SK-MEL-5 (cell line): ENCODE measurements around the gene APOBEC3A. TPM values are rescaled to one million over a fixed set of nuclear protein-coding genes. Genes with fewer than 3 reads are reported as not detected.
"Not testable (repeated sequence)": the region's sequence is repeated elsewhere in the genome, so short reads cannot be mapped to it uniquely, and the experiment has no call there.

ENCODE experiments used
- DNase-seq: peaks from one replicate; pipeline ENCODE4 v3.0.0-alpha.2; 2016; ENCODE audit warnings: low read depth, low spot score
- in situ Hi-C: cut with HindIII; loops from 2 replicates; pipeline ENCODE4 v1.10.0; 2016; ENCODE audit warnings: low sequenced_read_pairs, high pct_unique_total_duplicates, low pct_unique_long_range_greater_than_20kb
- total RNA-seq: library from RNA; depleted of rRNA; stranded (reverse); fragments of >200 nt; shearing (Covaris generic); gene quantifications from 2 replicates; pipeline ENCODE4 v1.2.3, GENCODE V29; 2014

The APOBEC3A gene
- total RNA-seq, 1 experiment from 2014 or later: not detected

DNA sequence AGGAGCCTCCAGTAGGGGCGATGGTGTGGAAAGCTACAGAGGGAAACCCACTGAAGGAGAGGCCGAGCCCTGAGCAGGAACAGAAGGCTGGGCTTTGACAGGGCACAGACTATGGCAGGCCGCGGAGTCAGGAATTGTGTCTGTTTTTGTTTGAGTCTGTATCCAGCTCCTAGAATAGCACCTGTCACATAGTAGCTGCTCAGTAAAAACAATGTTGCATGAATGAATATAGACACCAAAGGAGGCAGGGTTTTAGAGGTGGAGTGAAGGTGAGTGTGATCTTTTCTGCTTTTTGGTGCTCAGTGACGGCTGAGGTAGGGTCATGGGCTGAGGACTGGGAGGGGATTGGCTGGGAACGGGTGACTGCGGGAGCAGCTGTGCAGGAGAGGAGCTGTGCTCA lies 18.5 kb upstream of the APOBEC3A start:
- no peak for DNase-seq

DNA sequence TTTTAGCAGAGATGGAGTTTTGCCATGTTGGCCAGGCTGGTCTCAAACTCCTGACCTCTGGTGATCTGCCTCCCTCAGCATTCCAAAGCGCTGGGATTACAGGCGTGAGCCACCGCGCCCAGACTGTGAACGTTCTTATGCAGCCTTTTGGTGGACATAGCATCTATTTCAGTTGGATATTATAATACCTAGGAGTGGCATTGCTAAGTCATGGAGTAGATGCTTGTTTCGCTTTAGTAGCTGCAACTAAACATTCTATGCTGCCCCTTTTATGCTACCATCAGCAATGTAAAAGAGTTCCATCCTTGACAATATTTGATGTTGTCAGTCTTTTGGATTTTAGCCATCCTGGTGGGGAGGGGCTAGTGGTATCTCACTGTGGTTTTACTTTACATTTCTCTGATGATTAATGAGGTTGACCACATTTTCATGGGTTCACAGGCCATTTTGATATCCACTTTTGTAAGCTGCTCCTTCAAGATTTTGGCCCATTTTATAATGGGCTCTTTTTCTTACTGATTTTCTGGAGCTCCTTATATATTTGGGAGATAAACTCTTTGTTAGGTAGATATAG lies 16.5 kb upstream of the APOBEC3A start:
- in situ Hi-C loops: no loop called here
- DNase-seq: no peak

More for the DNA sequence above, 18.5 kb upstream of the APOBEC3A start:
- in situ Hi-C loops: no loop called here

DNA sequence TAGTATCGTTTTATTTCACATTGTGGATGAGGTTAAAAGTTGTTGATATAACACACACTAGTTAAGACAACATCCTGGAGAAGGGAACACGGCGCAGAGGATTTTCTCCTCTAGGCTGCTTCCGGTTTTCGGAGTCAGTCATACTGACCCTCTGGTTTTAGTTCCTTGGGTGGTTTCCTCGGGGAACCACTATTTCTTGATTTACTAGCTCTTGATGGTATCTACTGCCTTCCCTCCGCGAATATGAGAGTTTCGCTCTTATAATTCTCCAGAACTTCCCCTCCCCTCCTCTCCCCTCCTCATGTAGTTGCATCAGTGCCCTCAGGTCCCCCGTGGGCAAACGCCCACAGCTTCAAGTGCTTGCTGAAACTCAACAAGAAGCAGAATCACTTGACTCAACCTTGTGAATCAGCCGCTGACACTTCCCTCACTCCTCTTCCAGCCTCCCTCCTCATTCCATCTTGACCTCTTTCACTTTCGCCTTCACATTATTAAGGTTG lies 15.9 kb upstream of the APOBEC3A start:
- in situ Hi-C loops: no loop called here
- DNase-seq: no peak

DNA sequence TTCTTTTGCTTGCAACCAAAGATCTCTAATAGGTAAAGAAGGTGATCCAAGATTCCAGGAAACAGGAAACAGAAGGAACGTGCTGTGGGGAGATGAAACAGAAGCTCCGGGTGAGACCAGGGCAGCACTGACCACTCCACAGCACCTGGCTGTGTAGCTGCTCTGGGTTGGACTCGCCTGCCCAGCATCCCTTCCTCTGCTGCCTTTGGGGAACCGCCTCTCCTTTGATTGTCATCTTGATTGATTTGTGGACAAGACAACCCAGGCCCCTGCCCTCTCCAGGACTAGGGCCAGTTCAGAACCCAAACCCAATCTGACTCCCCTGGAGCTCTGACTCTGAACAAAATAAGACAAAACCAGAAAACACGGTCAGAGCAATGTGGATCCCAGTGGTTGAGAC lies 14.7 kb upstream of the APOBEC3A start:
- no peak for DNase-seq
- in situ Hi-C loops: no loop called here

DNA sequence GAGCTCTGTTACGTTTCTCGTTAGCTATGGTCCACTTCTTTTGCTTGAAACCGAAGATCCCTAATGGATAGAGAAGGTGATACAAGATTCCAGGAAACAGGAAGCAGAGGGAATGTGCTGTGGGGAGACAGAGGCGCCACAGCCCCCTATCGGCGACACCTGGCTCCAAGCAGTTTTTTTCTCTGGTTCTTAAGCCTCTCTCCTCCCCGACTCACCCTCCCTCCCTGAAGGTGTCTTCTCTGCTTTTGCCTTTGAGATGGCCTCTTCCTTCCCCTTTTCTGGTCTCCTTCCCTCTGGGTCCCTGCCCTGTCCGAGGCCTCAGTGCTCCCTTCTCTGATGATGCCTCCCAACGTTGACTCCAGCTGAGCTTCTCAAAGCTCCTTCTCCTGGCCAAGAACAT lies 14.2 kb upstream of the APOBEC3A start:
- in situ Hi-C loops: no loop called here

DNA sequence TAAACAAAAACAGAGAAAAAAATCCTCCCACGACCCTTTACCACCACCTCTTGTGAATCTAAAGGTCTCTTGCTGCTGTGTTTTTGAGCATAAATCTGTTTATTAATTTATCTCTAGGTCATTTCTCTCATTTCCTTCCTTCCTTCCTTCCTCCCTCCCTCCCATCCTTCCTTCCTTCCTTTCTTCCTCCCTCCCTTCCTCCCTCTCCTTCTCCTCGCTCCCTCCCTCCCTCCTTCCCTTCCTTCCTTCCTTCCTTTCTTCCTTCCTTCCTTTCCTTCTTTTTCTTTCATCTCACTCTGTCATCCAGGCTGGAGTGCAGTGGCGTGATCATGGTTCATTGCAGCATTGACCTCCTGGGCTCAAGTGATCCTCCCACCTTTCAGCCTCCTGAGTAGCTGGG lies 13.5 kb upstream of the APOBEC3A start:
- in situ Hi-C loops: no loop called here

More for the DNA sequence above, 14.2 kb upstream of the APOBEC3A start:
- peak; percentile 14 for DNase-seq

DNA sequence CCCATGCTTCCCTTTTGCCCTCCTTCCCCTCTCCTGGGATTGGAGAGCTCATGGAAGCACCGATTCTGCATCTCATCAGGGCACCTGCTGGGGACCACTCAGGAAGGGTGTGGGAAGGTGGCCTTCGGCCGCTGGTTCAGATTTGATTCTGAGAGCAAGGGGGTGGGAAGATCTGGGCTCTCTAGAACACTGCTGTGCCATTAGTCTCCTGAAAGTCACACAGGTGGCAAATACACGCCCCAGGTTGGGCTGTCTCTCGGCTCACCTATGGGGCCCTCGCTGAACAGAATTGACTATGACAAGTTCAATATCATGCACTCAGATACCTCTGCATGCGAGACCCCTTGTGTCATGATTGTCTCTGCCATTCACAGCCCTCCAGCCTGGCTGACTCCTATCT lies 12.8 kb upstream of the APOBEC3A start:
- in situ Hi-C loops: no loop called here
- DNase-seq: no peak

More for the DNA sequence above, 13.5 kb upstream of the APOBEC3A start:
- DNase-seq: no peak

DNA sequence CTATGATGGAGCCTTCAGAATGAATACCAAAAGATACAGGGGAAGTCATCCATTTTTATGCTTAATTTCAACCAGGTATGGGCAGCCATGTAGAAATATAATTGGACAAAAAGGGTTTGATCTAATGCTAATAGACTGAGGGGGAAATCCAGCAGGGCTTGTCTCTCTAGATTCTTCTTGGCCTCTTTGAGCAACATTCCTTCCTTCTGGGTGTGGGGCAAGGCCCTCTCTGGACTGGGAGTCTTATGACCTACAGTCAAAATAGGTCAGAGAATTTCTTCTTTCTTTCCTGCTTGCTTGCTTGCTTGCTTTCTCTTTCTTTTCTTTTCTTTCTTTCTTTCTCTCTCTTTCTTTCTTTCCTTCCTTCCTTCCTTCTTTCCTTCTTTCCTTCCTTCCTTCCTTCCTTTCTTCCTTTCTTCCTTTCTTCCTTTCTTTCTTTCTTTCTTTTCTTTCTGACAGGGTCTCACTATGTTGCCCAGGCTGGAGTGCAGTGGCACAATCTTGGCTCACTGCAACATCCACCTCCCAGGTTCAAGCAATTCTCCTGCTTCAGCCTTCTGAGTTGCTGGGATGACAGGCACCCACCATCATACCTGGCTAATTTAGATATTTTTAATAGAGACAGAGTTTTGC lies 11.6 kb upstream of the APOBEC3A start:
- in situ Hi-C loops, DNase-seq: not testable (repeated sequence)

DNA sequence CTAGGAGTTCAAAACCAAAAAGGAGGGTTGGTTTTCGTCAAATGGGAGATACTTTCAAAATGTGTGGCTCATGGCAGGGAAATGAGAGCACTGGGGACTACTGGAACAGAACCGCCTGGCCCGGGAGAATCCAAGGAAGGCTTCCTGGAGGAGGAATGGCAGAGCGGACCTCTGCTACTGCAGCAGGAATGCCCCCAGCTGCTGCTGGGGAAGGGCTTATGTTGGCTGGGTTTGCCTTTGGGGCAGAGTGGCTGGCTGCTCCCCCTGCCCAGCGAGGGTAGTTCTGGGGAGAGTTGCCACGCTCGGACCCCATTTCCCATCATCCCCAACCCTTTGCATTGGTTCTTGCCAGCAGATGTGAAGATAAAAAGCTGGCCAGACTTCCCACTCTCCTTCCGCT lies 10.6 kb upstream of the APOBEC3A start:
- in situ Hi-C loops: no loop called here
- DNase-seq: no peak

DNA sequence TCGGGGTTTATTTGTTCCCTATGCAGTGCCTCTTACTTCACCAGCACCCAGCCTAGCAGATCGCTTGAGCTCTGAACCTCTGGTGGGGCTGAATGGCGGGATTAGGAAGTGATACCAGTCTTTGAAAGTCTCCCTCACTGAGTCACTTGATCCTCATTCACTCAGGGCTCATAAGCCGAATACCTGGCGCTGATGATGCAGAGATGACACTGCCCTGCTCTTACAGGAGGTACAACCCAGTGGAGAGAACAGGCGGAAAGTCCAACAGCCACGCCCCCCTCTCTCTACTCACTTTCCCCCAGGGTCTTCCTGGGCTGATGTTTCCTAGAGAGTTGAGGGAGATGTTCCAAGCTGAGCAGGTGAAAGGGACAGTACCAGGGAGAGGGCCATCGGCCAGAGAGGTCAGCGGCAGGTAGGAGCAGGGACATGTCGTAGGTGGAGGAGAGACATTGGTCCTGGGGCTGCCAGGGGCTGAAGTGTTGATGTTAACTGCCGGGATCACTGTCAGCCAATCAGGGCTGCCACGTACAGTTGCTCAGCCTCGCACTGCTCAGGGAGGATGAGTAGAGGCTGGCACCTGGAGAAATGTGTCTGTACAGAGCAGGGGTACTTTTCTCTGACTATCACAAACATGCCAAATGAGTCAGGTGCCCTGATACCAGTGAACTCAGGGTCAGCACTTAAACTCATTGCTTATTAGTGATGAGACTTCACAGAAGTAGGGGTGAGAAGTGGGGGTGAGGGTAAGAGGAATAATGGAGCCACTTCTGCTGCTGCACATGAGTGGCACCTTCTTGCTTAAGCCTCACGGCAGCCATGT lies 9.9 kb upstream of the APOBEC3A start:
- in situ Hi-C loops: no loop called here
- DNase-seq: no peak

DNA sequence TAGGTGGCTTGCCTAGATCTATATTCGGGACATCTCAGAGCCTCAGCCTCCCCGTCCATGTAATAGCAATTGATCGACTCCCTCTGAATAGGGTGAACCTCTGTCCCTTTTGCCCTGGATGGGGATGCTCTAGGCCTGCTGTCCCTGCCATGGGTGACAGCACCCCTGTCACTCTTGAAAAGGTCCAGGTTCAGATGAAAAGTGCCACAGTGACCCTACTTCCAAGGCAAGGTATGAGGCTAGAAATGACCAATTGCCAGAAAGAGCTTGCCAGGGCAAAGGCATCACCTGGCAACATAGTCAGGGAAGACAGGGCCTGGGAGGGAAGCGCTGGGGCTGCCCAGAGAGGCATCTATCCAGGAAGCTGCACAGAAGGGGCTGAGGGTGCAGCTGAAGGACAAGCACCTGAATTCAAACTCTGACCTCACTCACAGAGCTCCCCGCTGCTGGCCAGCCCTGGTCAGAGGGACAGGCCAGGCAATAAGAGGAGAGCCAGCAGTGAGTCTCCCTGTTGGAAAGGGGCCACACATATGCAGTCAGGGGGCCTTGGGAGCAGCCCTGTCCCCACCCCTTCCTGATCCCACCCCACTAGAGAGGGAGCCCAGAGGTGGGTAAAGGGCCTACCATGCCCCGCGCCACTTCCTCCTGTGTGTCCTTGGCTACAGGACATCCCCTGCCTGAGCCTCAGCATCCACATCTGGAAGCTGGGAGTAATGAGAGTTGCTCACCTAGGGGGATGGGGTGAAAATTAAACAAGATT lies 9.0 kb upstream of the APOBEC3A start:
- in situ Hi-C loops: no loop called here
- DNase-seq: no peak

DNA sequence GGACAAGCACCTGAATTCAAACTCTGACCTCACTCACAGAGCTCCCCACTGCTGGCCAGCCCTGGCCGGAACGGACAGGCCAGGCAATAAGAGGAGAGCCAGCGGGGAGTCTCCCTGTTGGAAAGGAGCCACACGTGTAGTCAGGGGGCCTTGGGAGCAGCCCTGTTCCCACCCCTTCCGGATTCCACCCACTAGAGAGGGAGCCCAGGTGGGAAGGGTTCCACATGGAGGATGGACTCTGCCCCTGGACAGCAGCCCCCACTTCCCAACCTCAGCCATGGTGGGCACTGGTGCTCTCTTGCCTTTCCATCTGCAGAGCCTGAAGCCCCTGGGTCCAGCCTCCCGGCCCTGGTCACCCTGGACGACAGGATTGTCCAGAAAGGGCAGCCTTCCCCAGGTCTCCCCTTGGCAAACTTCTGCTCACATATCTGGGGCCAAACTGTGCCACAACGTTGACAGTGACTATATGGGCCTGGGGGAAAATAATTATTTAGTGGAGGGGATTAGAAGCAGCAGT lies 7.5 kb upstream of the APOBEC3A start:
- in situ Hi-C loops: no loop called here
- DNase-seq: no peak

DNA sequence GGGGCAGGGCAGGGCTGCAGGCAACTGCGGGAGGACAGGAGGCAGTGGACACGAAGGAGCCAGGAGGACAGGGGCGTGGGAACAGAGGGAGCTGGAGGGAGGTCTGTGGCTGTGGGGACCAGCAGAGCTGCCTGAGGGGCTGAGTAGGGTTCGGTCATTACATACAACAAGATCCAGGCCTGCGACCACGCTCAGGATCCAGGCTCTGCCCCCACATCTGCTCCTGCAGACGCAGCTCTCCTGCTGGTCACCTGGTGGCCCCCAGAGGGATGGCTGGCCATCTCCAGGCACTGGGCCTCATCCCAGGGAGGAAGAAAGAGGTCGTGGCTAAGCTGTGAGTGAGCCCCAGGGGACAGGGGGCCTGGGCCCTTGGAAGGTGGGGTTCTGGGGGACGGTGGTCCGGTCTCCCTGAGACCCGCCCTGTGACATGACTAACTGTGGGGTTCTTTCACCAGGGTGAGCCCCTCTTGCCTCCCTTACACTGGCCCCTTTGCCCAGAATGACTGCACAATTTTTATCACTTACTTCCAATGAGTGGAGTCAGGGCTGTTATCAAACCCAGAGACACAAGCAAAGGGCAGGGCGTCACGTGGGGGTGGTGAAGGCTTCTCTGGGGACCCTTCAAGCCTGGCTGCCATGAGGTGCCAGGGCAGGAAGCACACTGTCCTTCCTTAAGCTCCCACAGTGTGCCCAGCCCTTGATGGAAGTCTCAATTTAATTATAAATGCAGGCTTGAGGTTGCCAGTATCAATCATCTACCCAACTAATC lies 6.7 kb upstream of the APOBEC3A start:
- in situ Hi-C loops: no loop called here
- DNase-seq: no peak

DNA sequence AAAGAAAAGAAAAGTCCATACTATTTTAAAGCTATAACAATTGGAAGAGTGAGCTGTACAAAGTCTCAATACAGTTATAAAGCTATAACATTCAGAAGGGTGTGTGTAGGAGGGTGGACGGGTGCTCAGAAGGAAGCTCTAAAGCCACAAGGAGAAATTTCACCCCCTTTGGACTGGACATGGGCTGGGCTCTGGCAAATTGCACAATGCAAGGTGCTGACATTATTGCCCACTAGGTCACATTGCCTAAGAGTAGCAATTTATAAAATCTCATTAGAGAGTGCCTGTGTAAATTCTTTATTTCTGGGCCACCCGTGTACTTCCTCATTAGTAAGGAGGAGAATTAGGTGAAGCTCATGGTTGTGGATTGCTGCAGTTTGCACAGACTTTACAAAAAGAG lies 5.7 kb upstream of the APOBEC3A start:
- DNase-seq: no peak
- in situ Hi-C loops: no loop called here

DNA sequence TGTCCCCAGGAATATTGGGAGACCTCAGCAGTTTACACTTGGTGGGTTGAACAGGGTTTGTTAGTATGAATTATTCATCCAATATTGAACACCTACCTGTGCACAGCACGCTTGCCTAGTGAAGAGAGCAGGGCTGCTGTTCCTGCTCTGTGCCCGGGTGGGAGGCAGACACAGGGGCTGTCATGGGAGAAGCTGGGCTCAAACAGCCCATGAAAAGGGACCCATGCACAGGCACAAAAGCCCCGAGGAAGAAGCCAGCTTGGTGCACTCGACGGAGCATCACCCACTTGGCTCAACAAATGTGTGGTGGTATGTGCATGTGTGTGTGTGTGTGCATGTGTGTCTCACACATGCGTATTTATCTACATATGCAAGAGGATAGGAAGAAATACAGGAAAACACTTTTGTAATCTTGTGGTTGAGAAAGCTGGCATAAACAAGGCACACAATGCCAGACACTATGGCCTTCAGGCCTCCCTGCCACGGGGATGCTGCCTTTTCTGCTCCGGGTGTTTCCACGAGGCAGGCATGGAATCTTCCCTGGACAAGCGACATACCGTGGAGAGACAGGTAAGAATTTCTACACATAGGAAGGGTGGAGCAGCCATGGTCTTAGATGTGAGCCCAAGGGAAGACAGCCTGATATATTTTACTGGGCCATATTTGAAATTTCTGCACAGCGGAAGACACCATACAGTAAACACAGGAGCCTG lies 5.0 kb upstream of the APOBEC3A start:
- in situ Hi-C loops: no loop called here
- no peak for DNase-seq

DNA sequence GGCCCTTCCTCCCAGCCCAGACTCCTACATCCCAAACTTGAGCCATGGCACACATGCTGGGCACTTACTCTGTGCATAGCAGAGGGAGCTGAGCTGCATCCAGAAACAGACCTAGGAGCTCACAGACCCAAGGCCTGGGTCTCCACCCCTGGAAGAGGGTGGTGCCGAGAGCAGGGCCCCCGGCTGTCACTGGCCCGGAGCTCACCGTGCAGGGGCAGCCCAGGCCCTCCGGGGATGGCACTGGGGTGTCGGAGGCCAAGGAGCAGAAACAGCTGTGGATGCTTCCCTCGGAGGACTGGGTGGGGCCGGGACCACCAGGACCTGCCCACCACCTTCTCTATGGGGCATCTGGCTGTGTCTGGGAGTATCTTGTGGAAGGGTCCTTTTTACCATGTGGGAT lies 4.3 kb upstream of the APOBEC3A start:
- in situ Hi-C loops: no loop called here

More for the DNA sequence above, 4.3 kb upstream of the APOBEC3A start:
- DNase-seq: no peak
